GM12874 (cell line): ENCODE results near the gene GFOD1.
A peak's percentile ranks its signal among the peaks of the same experiment; 100 is the strongest.

ENCODE experiments used
- TF ChIP-seq, protein P1 (sequence below): IDR thresholded peaks from 2 replicates; pipeline ENCODE4 v1.5.1; 2011; ENCODE audit warnings: low read depth, mild to moderate bottlenecking, control low read depth, low read length, moderate library complexity; ENCODE audit not compliant: insufficient read depth

The GFOD1 gene

DNA sequence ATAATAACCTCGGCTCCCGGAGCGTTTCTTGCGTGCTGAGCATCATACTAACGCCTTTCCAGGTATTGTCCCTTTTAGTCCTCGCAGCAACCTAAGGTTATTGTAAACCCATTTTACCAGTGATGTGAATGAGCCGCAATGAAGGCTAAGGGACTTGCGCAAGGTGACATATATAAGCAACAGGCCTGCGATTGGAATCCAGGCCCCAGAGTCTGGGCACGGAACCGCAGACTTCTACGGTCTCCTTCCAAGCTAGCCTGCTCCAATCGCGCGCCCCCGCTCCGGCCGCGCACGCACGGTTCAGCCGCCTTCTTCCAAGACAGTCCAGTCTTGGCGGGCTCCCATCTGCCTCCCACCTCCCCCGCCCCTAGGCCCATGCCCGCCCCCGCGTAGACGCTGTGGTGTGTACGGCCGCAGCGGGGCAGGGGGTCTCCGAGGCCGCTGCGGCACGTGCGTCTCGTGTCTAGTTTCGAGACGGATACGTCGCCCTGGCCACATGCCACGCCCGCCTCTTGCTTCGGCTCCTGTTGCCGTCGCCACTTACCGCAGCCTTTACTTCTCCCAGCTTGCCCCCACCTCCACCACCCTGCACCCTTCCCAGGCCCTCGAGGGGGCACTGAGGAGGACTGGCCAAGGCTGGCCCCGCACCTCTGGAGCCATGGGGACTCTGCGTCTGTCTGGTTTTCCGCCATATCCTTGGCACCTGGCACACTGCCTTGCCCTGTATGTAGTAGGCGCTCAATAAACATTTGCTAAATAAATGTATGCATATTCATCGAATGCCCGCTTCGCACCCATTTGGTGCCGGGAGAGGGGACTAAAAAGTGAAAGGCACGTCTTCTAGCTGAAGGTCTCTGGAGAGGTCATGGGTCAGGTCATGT, 855 bp upstream of the GFOD1 start:
- TF ChIP-seq, protein P1, sequence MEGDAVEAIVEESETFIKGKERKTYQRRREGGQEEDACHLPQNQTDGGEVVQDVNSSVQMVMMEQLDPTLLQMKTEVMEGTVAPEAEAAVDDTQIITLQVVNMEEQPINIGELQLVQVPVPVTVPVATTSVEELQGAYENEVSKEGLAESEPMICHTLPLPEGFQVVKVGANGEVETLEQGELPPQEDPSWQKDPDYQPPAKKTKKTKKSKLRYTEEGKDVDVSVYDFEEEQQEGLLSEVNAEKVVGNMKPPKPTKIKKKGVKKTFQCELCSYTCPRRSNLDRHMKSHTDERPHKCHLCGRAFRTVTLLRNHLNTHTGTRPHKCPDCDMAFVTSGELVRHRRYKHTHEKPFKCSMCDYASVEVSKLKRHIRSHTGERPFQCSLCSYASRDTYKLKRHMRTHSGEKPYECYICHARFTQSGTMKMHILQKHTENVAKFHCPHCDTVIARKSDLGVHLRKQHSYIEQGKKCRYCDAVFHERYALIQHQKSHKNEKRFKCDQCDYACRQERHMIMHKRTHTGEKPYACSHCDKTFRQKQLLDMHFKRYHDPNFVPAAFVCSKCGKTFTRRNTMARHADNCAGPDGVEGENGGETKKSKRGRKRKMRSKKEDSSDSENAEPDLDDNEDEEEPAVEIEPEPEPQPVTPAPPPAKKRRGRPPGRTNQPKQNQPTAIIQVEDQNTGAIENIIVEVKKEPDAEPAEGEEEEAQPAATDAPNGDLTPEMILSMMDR = no peak

DNA sequence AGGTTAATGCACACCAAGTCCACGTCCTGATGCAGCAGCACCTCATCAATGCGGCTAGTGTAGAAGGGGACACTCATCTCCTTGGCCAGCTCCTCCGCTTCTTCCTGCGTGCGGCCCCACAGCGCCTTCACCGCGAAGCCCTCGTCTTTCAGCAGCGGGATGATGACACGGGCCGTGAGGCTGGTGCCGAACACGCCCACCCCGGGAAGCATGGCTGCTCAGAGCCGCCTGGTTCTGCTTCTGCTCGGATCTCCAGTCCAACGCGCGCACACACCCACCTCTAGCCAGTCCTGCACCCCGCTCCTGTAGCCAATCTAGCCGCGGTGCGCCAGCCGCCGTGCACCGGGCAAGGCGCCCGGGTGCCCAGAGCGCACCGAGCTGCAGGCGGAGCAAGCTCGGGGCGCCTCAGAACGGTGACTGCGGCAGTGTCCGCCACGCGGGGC, 700 bp downstream of the GFOD1 start:
- TF ChIP-seq, protein P1 = no peak

DNA sequence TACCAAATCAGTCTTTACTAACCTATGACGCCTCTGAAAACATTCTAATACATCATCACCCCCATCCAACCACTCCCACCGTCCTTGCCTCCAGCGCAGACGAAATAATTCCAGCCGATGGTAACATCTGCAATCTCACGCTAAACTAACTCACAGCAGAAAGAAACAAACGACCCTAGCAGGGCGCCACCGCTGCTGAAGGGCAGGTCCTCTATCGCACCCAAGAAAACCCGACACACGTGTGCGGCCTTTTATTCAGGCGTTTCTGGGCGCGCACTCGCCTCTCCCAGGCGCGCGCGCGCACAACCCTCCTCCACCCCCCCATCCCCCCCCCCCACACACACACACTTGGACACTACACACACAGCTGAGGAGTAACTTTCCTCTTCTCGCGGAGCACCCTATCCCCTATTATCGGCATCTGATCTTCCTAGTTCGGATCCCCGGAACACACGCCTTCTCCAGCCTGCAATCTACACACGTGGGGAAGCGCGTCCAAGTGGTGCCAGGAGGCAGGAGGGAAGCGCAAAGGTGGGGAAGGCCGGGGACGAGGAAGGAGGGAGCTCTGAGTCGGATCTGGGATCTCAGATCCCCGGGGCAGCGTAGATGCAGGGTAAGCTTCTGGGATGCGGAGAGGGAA, 1.4 kb downstream of the GFOD1 start:
- TF ChIP-seq, protein P1 = 0 out of 2 replicates have a peak, but pooled peaks have one; percentile 13

DNA sequence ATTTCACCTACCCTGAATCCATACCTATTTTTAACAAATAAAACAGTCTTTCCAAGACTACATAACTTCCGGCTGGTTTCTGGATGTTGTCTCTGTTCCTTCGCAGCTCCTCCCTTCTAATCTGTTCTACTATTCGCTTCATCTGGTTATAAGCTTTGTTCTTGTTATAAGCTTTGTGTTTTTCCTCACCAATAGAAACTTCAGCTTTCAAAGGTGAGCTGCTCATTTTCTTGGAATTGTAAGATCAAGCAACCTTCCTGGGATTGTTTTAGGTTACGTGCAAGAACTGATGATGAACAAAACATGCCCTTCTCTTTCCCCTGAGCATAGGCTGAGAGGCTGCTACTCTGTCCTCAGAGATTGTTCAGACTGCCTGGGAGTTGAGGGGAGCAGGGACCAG, 2.1 kb downstream of the GFOD1 start:
- TF ChIP-seq, protein P1 = no peak

DNA sequence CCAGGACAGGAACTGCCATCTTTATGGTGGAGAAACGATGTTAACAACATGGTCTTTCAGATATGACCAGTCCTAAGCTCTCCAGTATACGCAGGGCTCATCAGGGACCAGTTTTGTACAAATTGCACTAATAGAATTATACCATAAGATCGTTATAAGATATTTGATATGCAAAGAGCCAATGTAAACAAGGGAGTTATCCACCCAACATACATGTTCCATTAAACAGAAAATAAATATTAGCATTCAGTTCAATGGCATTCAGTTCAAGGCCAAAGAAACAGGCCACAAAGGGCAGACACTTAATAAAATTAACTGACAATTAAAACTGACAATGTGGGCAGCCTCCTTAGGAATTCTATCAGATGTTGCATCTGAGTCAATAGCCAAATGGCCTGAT, 2.6 kb downstream of the GFOD1 start:
- TF ChIP-seq, protein P1 = no peak

DNA sequence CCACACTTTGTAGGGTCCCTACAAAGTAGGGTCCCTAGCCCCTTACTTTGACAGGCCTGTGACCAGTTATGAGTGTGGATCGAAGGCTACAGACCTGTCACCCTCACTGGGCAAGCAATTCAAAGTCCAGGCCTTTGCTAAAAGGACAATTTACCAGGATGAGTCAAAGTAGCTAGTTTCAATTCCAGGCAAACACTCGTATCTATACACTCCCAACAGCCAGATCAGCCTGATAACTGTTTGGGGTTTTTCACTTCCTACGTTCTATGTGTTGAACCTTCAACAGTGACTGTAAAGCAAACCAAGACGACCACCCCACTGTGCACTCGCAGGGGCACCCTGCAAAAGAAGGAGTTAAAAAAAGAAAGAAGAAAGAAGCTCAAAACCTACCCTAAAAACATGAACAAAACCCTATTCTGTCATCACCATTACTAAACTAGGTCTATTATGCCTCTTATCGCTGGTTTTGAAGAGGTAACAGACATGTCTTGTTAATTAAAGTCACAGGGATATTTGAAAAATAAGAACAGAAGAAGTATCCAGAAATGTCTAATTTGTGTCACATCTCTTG, 3.2 kb downstream of the GFOD1 start:
- TF ChIP-seq, protein P1 = no peak
